ENCODE data around the gene CAMK1G. TPM values are rescaled to one million over a fixed set of nuclear protein-coding genes. Genes with fewer than 3 reads are reported as not detected.

The CAMK1G gene
- total RNA-seq, 3 donors from 2014 or later, result 0.60 TPM; not detected in 2

GRCh38 chr1:209601809-209602657 lies 18.5 kb downstream of the CAMK1G start:
- intact Hi-C loops (cut with DNase I, micrococcal nuclease), result loop anchor here in 1 of 2 donors (5.0 kb wide), 1 partner anchor 90 kb away; no protein-coding TSS in a partner anchor
- ATAC-seq, result peak; percentile 82
- Histone ChIP-seq H3K9me3 (no peaks in the 10 kb centered on the region), H3K4me1 (ENCODE audit: low read depth) (no peaks in the 10 kb centered on the region), H3K36me3 (ENCODE audit: low read depth) (no peaks in the 10 kb centered on the region), H3K4me3 (no peak overlapping the region)
- no peak for TF ChIP-seq CTCF (IDR thresholded peaks at IDR 0.05)
- DNase-seq, result peak in 1 of 3 donors; percentile 63

GRCh38 chr1:209603877-209604276 lies 20.4 kb downstream of the CAMK1G start:
- H3K9me3 ChIP-seq, result no peaks in the 10 kb centered on the region
- no peak for DNase-seq
- H3K4me1 ChIP-seq (ENCODE audit: low read depth), result no peaks in the 10 kb centered on the region
- no peak for TF ChIP-seq CTCF (IDR thresholded peaks at IDR 0.05)
- intact Hi-C loops (cut with DNase I, micrococcal nuclease), result loop anchor here in 1 of 2 donors (5.0 kb wide), 1 partner anchor 88 kb away; no protein-coding TSS in a partner anchor
- no peak overlapping the region for H3K4me3 ChIP-seq
- no peaks in the 10 kb centered on the region for H3K36me3 ChIP-seq (ENCODE audit: low read depth)
- no peak for ATAC-seq

GRCh38 chr1:209607102-209607794 lies 23.7 kb downstream of the CAMK1G start:
- DNase-seq, result no peak
- H3K4me1 ChIP-seq (ENCODE audit: low read depth), result no peaks in the 10 kb centered on the region
- TF ChIP-seq CTCF (IDR thresholded peaks at IDR 0.05), result no peak
- H3K9me3 ChIP-seq, result no peaks in the 10 kb centered on the region
- ATAC-seq, result peak; percentile 58
- H3K4me3 ChIP-seq, result no peak overlapping the region
- intact Hi-C loops (cut with DNase I, micrococcal nuclease), result no loop called here
- no peaks in the 10 kb centered on the region for H3K36me3 ChIP-seq (ENCODE audit: low read depth)

GRCh38 chr1:209607795-209608178 lies 24.3 kb downstream of the CAMK1G start:
- no peaks in the 10 kb centered on the region for H3K9me3 ChIP-seq
- ATAC-seq (no peak), DNase-seq (no peak)
- no peaks in the 10 kb centered on the region for H3K36me3 ChIP-seq (ENCODE audit: low read depth)
- intact Hi-C loops (cut with DNase I, micrococcal nuclease), result no loop called here
- no peak overlapping the region for H3K4me3 ChIP-seq
- TF ChIP-seq CTCF (IDR thresholded peaks at IDR 0.05), result no peak
- no peaks in the 10 kb centered on the region for H3K4me1 ChIP-seq (ENCODE audit: low read depth)

- DNase-seq (no peak), ATAC-seq (no peak)
- H3K4me3 ChIP-seq, result no peak overlapping the region
- no peak for TF ChIP-seq CTCF (IDR thresholded peaks at IDR 0.05)
- no peaks in the 10 kb centered on the region for H3K36me3 ChIP-seq (ENCODE audit: low read depth)
- H3K4me1 ChIP-seq (ENCODE audit: low read depth), result no peaks in the 10 kb centered on the region
- intact Hi-C loops (cut with DNase I, micrococcal nuclease), result no loop called here
- H3K9me3 ChIP-seq, result no peaks in the 10 kb centered on the region
Observed at GRCh38 chr1:209609041-209609790, 25.7 kb downstream of the CAMK1G start.

Measured in mucosa of descending colon (tissue), 3 donors.